Measurements from ENCODE around the gene ACTG1.

The ACTG1 gene

GRCh38 chr17:81492202-81492601, 20.4 kb downstream of the ACTG1 start:
- no peak for FAIRE-seq

DNA sequence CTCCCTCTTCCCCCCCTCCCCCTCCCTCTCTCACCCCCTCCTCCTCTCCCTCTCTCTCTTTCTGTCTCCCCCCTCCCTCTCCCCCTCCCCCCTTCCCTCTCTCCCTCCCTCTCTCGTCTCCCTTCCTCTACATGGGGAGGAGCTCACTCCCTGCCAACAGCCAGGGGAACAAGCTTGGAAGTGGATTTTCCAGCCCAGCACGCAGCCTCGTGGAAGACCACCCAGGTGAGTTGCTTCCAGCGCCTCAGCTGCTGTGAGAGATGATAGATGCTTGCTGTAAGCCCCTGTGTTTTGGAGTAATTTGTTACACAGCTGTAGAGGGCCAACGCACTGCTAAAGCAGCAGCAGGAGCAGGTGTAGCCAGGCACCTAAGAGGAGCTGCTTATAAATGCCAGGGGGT, 20.8 kb downstream of the ACTG1 start:
- FAIRE-seq = no peak

DNA sequence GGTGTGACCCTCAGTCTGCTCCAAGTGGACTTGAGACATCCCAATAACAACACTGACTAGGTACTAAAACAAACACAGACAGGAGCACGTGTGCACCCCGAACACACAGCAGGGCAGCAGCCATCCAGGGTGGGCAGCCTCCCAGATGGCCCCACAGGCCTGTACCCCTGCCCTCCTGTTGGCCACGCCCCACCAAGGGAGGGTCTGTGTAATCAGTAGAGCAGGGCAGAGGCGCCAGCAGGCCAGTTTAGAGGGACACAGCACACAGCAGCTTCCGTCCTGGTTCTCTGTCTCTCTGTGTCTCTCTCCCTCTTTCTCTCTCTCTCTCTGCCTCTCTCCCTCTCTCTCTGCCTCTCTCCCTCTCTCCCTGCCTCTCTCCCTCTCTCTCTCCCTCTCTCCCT, 21.4 kb downstream of the ACTG1 start:
- FAIRE-seq = no peak

DNA sequence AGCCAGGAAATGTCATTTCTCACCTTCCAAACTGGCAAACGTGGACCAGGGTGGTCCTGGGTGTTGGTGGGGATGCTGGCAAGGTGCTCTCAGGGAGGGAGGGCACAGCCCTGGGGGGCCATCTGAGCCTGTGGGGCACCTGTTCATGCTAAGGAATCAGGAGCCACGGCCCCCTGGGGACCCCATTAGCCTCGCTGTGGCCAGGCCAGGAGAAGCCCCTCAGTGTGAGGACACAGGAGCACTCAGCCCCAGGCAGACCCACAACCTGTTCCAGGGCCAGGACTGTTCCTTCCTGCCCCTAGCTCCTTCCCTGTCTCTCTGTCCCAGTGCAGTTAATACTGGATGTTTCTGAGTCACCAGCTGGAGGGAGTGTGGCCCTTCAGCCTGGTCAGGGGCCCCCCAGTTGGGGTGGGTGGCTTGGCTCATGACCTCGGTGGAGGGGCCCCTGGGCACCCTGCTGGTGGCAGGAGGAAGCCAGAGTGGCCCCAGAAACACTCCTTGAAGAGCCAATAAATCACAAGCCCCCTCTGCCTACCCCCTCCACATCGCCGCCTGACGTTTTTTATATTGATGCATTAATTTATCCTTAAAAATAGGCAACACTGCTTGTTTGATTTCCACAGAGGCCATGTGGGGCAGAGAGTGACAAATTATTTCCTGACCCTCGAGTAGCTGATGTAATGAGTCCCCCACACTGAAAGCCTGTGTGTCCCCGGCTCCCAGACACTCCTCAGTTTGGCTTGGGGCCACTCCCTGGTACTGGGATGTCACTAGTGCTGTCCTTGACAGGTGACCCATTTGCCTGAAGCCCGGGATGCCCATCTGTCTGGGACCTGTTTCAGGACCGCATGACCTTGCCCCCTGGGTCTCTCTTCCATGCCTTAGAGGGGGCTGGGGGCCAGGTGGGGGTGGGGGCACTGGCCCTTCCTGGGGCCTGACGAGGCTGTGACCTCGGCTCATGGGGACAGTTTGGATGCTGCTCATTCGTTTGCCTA, 22.3 kb downstream of the ACTG1 start:
- FAIRE-seq = no peak

- no peak for FAIRE-seq
Observed at GRCh38 chr17:81489012-81489997, 23.3 kb downstream of the ACTG1 start.

DNA sequence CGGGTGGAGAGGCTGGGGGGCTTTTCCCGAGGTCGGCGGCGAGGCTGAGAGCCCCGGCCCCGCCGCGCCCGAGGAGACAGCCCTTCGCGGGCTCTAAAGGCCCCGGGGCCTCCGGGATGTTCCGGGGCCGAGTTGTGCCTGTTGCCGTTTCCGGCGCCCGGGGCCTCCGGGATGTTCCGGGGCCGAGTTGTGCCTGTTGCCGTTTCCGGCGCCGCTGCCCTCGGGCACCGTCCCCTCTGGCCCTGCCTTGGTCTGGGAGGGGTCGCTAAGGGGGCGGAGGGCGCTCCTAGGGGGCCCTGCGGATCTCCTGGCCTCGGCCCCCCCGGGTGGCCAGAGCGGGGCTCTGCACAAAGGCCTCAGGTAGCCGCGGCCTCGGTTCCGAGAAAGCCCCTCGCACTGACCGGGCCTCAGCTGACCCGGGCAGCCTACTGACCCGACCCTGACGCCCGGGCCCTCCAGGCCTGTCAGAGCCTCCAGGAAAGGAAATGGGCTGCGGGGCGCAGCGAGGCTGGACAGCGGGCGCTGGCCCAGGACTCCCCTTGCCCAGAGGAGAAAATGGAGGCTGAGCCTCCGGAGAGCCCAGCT, 24.2 kb downstream of the ACTG1 start:
- no peak for FAIRE-seq

DNA sequence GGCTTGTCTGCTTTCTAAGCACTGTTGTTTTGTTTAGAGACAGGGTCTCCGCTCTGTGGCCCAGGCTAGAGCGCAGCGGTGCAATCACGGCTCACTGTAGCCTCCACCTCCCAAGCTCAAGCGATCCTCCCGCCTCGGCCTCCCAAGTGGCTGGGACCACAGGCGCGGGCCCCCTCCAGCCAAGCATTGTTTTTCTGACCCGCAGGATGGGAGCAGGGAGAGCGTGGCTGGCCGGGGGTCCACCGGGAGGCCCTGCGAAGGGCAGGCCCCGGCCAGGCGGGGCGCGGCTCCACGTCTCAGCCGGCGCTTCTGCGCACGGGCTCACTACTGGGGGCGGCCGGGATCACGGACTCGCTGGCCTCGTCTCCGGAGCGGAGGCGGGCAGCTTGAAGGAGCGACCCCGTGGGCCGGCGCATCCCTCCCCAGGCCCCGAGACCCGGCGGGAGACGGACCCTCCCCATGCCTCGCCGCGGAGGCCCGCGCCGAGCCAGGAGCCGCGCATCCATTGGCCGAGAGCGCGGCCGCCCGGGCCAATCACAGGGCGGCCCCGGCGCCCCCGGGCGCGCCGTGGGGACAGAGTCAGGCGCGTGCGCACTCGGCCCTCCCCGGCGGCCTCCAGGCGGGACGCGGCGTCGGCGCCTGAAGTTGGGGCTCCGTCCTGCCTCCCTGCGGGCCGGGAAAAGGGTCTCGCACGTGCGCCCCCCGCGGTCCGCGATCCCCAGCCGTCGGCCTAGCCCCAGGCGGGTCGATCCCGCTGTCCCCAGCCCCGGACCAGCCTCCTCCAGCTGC, 24.9 kb downstream of the ACTG1 start:
- no peak for FAIRE-seq

DNA sequence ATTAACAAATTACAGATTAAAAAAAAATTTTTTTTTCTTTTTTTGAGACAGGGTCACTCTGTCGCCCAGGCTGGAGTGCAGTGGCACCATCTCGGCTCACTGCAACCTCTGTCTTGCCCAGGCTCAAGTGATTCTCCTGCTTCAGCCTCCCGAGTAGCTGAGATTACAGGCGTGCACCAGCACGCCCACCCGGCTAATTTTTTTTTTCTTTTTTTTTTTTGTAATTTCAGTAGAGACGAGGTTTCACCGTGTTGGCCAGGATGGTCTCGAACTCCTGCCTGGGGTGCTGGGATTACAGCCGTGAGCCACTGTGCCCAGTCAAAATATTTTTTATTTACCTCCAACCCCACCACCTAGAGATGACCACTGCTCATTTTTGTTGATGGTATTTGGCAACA, 25.5 kb downstream of the ACTG1 start:
- FAIRE-seq = no peak

GRCh38 chr17:81486199-81486810, 26.3 kb downstream of the ACTG1 start:
- FAIRE-seq = no peak

DNA sequence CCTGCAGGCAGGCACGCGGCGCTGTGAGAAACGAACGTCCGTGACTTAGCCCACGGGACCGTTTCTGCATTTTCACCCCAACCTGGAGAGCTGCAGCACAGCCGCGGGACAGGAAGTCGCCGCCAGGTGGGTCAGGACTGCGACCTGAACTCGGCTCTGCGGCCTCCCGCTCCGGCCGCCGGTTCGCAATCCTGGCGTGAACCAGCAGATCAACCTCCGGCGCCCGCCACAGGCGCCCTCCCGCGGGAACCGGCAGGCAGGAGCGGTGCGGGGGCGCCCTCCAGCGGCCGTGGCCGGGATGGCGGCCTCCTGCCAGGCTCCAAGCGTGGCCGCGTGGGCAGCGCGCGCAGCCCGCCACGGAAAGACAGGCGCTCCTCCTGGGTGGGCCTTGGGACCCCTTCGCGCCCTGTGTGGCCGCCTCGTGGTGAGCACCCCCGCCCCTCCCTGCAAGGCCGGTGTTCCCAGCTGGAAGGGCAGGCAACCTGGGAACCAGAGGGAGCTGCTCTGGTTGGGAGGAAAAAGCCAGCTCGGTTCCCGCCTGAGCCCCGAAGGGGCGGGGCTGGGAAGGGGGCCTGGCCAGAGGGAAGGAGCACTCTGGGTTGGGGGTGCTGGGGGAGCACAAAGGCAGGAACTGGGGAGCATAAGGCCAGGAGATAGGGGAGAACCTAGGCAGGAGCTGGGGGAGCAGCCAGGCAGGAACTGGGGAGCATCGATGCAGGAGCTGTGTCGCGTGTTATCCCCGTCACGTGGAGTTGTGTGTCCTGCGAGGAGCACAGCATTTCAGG, 28.2 kb downstream of the ACTG1 start:
- no peak for FAIRE-seq

- no peak for FAIRE-seq
Observed at GRCh38 chr17:81483862-81484194, 28.8 kb downstream of the ACTG1 start.

- FAIRE-seq = no peak
Observed at GRCh38 chr17:81483085-81483861, 29.3 kb downstream of the ACTG1 start.

- FAIRE-seq = no peak
Observed at GRCh38 chr17:81482673-81483072, 29.9 kb downstream of the ACTG1 start.

DNA sequence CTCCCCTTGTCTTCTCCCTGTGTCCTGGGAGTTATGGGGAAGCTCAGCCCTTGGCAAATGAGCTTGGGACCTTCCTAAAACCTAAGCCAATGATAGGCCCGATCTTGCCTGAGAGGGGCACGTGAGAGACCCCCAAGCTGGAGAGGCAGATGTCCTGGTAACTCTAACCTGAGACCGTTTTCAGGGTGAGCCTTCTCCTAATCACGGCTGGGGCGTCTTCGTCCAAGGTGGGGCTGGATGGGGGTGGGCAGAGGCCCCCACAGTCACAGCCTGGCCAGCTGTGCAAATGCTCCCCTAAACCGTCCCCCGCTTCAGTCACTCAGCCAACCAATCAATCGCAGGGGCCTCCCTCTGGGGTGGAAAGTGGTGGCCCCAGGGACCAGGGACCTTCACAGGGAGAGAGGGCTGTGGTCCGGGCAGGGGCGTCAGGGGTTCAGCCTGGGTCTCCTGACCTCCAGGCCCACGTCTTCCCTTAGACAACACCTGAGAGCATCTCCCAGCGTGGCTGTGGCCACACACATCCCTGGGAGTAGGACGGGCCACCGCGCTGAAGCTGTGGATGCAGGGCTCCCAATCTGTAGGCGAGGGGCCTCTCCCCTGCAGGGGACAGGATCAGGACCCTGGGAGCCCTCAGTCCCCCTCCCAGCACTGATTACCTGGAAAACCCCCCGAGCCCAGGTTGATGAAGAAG, 30.6 kb downstream of the ACTG1 start:
- no peak for FAIRE-seq

GRCh38 chr17:81481073-81481799, 31.4 kb downstream of the ACTG1 start:
- FAIRE-seq = no peak

DNA sequence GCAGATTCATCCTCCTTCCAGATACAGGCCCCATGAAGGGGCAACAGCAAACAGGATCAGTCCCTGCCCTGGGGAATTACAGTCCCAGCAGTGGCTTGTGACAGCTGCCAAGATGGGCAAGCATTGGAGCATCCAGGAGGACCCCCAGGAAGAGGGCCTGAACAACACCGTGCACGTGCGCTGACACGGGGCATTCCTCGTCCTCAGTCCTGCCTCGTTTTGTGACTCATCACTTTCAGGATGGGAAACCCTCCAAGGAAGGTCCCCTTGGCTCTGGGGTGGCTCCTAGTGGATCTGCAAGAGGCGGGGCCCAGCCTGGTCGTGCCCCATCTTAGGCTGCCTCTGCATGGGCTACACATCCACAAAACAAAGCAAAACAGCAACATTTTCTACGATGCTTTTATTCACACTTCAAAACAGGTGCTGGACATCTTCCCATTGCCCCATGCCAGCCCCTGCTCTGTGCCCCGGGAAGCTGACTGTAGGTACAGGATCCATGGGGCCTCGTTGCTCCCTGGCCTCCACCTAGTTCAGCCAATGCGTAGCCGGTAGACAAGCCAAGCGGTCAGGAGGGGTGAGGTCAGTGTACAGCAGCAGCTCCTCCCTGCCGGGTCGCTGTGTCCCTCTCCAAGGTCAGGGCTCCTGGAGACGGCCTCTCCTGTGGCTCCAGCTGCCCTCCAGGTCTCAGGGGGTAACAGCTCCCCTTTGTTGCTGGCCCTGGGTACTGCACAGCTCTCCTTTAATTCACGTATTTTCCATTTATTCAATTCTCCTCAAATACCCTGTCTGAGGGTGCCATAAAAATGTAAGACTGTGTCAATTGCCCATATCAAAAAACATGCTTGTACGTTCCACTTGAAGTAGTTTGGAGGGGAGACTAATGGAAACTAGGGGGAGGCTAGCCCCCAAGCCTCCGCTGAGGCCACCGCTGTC, 32.2 kb downstream of the ACTG1 start:
- FAIRE-seq = no peak

DNA sequence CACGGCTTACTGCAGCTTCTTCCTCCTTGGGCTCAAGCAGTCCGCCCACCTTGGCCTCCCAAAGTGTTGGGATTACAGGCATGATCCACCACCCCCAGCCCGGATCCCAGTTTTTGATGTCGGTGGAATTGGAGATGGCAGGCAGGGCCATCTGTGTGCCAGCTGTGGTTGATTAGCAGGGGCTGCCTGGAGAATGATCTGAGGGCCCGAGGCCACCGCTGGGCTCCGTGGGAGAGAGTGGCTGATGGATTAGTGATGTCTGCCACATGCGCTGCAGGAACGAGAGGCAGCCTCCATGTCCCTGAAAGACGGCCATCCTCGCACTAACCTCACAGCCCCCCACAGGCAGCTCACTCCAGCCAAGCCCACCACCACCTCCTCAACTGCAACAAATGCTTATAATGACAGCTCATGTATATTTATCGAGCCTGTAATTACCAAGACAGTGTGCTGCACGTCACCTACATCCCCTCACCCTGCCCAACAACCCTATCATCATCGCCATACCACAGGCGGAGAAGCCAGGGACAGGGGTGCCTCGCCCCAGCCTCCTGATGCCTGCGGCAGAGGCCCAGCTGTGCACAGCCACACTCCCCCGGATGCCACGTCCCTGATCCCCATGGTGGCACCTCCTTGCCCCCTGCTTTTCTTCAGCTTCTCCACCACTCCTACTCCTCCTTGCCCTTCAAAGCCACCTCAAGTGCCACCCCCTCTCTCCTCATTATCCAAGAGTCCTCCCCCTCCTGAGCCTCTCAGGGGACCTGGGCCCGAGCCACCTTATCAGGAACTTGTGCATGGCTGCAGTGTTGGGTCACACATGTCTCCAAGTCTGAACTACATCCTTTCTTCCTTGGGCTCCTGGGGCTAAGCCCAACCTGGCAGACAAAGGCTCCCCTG, 33.2 kb downstream of the ACTG1 start:
- FAIRE-seq = no peak
